NCI-H1048 (cell line): Measurements from ENCODE around the gene MALRD1.

Experiments
- DNase-seq: peaks from one replicate; lab custom pipeline; 2025; lab: John Stamatoyannopoulos, UW

Gene MALRD1

GRCh38 chr10:19577381-19577780 lies 528.8 kb downstream of the MALRD1 start:
- no peak for DNase-seq

GRCh38 chr10:19577807-19578206 lies 529.2 kb downstream of the MALRD1 start:
- no peak for DNase-seq

DNA sequence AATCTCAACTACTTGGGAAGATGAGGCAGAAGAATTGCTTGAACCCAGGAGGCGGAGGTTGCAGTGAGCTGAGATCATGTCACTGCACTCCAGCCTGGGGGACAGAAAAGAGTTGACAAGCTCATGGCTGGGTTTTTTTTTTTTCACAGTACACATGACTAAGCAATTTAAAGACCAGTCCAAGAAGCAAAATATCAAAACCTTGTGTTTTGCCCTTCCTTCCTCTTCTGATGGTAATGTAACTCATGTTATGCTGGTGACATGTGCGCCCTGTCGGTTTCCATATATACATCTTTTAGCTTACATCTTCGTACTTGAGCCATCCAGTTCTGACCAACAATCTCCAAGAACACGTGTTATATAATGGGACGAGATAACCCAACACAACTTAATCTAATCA lies 530.0 kb downstream of the MALRD1 start:
- no peak for DNase-seq

DNA sequence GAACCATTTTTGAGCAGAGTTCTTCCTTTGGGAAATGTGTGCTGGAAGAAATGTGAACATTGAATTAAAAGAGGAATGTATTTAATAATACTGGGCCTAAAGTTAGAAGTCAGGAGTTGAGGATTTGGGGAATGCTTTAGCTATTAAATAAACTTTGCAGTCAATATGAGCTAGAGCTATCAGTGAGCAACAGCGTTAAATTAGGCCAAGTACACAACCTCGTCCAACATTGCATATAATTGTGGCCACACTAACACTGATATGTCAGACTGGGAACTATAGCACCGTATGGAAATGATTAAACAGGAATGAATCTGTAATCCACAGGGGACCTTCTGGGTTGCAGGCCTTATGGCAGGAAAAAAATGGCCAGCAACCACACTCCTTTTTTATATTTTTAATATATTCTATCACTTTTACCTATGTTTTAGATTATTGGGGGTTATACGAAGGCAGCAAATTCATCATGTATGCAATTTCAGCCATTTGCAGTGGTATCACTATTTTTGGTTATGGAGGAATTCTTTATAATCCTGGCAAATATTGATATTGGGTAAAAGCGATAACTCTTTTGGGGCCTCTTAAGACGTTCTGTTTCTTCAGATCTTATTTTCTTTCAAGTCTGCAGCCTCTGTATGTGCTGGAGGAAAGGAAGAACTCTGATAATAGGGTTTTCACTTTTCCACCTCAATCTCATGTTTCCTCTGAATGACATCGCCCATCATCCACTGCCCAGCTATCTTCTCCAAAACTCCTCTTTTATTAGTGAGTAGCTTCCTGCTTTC lies 531.4 kb downstream of the MALRD1 start:
- no peak for DNase-seq

- no peak for DNase-seq
Measured at GRCh38 chr10:19580691-19581090, 532.1 kb downstream of the MALRD1 start.

- no peak for DNase-seq
Measured at GRCh38 chr10:19588608-19589007, 540.0 kb downstream of the MALRD1 start.

- no peak for DNase-seq
Measured at GRCh38 chr10:19592276-19592675, 543.7 kb downstream of the MALRD1 start.

DNA sequence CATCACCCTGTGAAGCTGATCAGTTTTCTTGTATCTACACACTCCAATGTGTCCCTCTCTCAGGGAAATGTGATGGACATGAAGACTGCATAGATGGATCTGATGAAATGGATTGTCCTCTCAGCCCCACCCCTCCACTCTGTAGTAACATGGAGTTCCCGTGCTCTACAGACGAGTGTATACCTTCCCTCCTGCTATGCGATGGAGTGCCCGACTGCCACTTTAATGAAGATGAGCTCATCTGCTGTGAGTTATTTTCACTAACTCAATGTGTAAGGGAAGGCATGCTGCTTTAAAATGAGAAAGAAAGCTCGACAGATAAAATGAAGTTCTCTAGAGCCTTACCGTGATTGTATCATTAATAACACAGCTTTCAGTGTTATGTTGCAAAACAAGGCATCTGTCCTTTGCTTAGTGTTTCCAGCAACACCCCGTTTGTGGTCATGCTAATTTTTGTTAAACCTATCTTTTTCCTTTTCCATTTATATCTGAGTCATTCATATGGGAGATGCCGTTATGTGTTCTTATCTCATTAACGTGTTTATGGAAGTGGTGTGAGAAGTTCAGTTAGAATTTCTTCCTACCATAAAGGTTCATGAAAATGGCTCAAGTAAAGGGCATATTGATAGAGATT lies 546.7 kb downstream of the MALRD1 start:
- DNase-seq, result no peak

GRCh38 chr10:19605806-19606205 lies 557.2 kb downstream of the MALRD1 start:
- DNase-seq, result no peak

- DNase-seq, result no peak
Measured at GRCh38 chr10:19606968-19607367, 558.4 kb downstream of the MALRD1 start.

- DNase-seq, result no peak
Measured at GRCh38 chr10:19611775-19612174, 563.2 kb downstream of the MALRD1 start.

- no peak for DNase-seq
Measured at GRCh38 chr10:19616966-19617365, 568.4 kb downstream of the MALRD1 start.

- DNase-seq, result no peak
Measured at GRCh38 chr10:19620811-19621210, 572.2 kb downstream of the MALRD1 start.

GRCh38 chr10:19623321-19623720 lies 574.7 kb downstream of the MALRD1 start:
- DNase-seq, result no peak

GRCh38 chr10:19626156-19626555 lies 577.6 kb downstream of the MALRD1 start:
- no peak for DNase-seq

GRCh38 chr10:19628767-19629560 lies 580.4 kb downstream of the MALRD1 start:
- no peak for DNase-seq

- DNase-seq, result no peak
Measured at GRCh38 chr10:19629567-19629966, 581.0 kb downstream of the MALRD1 start.

- no peak for DNase-seq
Measured at GRCh38 chr10:19634163-19634562, 585.6 kb downstream of the MALRD1 start.

- DNase-seq, result no peak
Measured at GRCh38 chr10:19638182-19638895, 589.7 kb downstream of the MALRD1 start.

- DNase-seq, result no peak
Measured at GRCh38 chr10:19638896-19639233, 590.3 kb downstream of the MALRD1 start.

DNA sequence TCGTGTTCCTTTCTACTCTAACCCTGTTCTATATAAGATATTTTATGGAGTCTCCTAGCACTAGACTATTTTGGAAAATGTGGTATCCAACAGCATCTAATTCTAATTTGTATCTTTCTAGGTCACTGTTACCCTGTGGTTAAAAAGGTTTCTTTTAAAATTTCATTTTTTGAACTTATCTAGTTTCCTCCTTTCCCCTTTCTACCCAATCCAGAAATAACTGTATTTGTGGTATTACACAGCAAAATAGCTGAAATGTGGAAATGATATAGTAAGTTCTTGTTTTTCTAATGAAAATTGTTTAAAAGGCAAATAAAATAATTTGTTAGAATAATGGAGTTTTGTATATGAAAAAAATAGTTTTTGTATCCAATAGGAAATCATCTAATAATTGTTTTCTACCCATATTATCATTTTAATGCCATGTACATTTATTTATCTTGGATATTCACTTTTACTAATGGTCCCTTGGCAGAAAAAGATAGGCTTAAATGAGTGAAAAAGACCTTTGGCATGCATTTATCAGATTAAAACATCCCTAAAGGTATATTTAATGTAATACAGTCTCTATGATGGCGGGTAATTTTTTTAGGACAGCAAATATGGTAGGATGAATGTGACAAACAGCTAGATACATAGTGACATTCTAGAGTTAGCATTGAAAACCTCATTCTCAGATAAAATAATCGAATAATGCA lies 592.1 kb downstream of the MALRD1 start:
- DNase-seq, result no peak

GRCh38 chr10:19651549-19651948 lies 602.9 kb downstream of the MALRD1 start:
- no peak for DNase-seq
